Cardiac muscle cell (in vitro differentiated cells and primary cell): ENCODE data around the gene CACNG6. TPM values are rescaled to one million over a fixed set of nuclear protein-coding genes. Genes with fewer than 3 reads are reported as not detected.
"Not testable (repeated sequence)": the region's sequence is repeated elsewhere in the genome, so short reads cannot be mapped to it uniquely, and the experiment has no call there.

Experiments used
- DNase-seq, 2 donors: peaks; one replicate each; pipeline versions ENCODE4 v3.0.0 to v3.0.0-alpha.2; 2010 to 2017; ENCODE audit warnings: low read depth in 1 of 2, low spot score in 1 of 2
- H3K27ac ChIP-seq: fragments of 200-600 bp; sonication (generic); 2 replicates; pipeline ENCODE4 v1.5.1; 2016
- H3K27me3 ChIP-seq: fragments of 200-600 bp; sonication (generic); 2 replicates; pipeline ENCODE4 v1.6.0; 2016; ENCODE audit warnings: control low read depth
- H3K36me3 ChIP-seq: fragments of 200-600 bp; sonication (generic); 2 replicates; pipeline ENCODE4 v1.5.1; 2016; ENCODE audit warnings: control low read depth
- H3K4me1 ChIP-seq: fragments of 200-600 bp; sonication (generic); 2 replicates; pipeline ENCODE4 v1.8.1; 2017; ENCODE audit warnings: low read depth, mild to moderate bottlenecking, mixed run types
- H3K4me3 ChIP-seq: fragments of 200-600 bp; sonication (generic); 2 replicates; pipeline ENCODE4 v1.5.1; 2016; ENCODE audit warnings: mild to moderate bottlenecking
- H3K9me3 ChIP-seq: fragments of 200-600 bp; sonication (generic); 2 replicates; pipeline ENCODE4 v1.5.1; 2017; ENCODE audit warnings: low read depth, mild to moderate bottlenecking, control low read depth
- polyA plus RNA-seq: library from polyadenylated mRNA; unstranded; fragments of >200 nt; fragmentation: Nextera tagmentation; extraction: Ambion mirVana; gene quantifications from 2 replicates; pipeline ENCODE4 v1.2.1, GENCODE V29; 2016
- total RNA-seq: library from RNA; depleted of rRNA; stranded (reverse); fragments of >200 nt; gene quantifications from 2 replicates; pipeline ENCODE4 v1.2.3, GENCODE V29; 2016
- TF ChIP-seq, protein P1 (sequence below): IDR thresholded peaks from 2 replicates; pipeline ENCODE4 v1.5.1; 2012; ENCODE audit warnings: low read depth, mild to moderate bottlenecking, low read length

Gene CACNG6
- total and polyA plus RNA-seq, 2 experiments from 2014 or later = 30.6 to 73.1 TPM

DNA sequence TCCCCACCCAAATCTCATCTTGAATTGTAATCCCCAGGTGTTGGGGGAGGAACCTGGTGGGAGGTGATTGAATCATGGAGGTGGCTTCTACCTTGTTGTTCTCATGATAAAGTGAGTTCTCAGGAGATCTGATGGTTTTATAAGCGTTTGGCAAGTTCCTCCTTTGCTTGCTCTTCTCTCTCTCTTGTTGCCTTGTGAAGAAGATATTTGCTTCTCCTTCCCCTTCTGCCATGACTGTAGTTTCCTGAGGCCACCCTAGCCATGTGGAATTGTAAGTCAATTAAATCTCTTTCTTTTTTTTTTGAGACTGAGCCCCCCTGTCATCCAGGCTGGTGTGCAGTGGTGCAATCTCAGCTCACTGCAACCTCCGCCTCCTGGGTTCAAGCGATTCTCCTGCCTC lies 37.9 kb downstream of the CACNG6 start:
- TF ChIP-seq, protein P1, sequence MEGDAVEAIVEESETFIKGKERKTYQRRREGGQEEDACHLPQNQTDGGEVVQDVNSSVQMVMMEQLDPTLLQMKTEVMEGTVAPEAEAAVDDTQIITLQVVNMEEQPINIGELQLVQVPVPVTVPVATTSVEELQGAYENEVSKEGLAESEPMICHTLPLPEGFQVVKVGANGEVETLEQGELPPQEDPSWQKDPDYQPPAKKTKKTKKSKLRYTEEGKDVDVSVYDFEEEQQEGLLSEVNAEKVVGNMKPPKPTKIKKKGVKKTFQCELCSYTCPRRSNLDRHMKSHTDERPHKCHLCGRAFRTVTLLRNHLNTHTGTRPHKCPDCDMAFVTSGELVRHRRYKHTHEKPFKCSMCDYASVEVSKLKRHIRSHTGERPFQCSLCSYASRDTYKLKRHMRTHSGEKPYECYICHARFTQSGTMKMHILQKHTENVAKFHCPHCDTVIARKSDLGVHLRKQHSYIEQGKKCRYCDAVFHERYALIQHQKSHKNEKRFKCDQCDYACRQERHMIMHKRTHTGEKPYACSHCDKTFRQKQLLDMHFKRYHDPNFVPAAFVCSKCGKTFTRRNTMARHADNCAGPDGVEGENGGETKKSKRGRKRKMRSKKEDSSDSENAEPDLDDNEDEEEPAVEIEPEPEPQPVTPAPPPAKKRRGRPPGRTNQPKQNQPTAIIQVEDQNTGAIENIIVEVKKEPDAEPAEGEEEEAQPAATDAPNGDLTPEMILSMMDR = no peak
- no peak for DNase-seq
- Histone ChIP-seq H3K9me3 (no peaks in the 10 kb centered on the region), H3K36me3 (no peaks in the 10 kb centered on the region), H3K4me1 (no peaks in the 10 kb centered on the region), H3K4me3 (no peak overlapping the region), H3K27me3 (peaks cover 3% of the 10 kb centered on the region), H3K27ac (no peak overlapping the region)

DNA sequence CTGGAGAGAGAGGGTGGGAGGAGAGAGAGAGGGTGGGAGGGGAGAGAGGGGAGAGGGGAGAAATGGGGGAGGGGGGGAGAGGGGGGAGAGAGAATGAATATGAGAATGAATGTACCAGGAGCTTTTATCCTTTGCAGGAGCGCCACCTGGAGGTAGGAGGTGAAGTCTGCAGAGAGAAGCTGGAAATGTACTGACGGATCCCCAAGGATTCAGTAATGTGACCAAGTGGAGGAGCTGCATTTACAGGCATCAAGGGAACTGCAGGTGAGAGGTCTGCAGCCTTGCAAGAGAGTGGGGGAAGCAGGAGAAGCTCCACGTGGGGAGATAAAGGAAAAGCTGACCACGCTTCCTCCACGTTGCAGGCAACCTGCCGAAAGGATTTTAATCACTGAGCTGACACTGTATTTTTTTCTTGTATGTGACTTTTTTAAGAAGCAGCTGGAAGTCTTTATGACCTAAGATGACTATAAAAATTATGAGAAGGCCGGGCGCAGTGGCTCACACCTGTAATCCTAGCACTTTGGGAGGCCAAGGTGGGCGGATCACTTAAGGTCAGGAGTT lies 38.6 kb downstream of the CACNG6 start:
- H3K27ac ChIP-seq = no peak overlapping the region
- no peaks in the 10 kb centered on the region for H3K9me3 ChIP-seq
- no peak overlapping the region for H3K4me3 ChIP-seq
- no peaks in the 10 kb centered on the region for H3K36me3 ChIP-seq
- no peaks in the 10 kb centered on the region for H3K27me3 ChIP-seq
- no peaks in the 10 kb centered on the region for H3K4me1 ChIP-seq
- TF ChIP-seq, protein P1 = peak; percentile 68
- peak; percentile 66 to 79 for DNase-seq

DNA sequence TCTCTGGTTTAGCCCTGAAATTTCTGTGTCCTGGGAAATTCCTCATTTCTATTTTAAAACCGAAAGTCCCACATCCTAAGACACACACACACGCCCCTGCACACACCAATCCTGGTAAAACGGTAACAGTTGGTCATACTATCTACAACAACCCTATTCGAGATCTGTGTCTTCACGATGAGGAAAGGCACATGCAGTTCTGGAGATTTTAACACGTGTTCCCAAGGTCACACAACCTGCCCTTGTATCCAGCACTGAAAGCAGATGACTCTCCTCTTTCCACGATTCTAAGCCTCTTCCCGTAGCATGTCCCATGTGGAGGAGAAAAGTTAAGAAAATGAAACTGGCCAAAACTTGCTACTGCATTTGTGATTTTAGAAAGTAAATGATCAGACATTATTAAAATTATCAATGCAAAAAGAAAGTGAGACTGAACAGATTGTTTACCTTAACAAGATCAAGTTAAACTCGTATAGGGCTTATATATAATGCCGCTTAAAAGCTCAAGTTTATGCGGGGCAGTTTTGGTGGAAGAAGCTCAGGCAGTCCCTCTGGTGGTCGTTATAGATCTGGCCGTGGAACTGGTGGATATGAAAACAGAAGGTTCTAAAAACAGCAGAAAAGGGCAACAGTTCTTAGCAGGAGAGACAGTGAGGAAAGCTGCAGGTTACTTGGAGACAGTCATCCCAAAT lies 39.6 kb downstream of the CACNG6 start:
- Histone ChIP-seq H3K9me3 (no peaks in the 10 kb centered on the region), H3K27ac (no peak overlapping the region), H3K4me1 (no peaks in the 10 kb centered on the region), H3K36me3 (no peaks in the 10 kb centered on the region), H3K4me3 (no peak overlapping the region), H3K27me3 (no peaks in the 10 kb centered on the region)
- TF ChIP-seq, protein P1 = peak; percentile 60
- DNase-seq = peak; percentile 29 to 34

DNA sequence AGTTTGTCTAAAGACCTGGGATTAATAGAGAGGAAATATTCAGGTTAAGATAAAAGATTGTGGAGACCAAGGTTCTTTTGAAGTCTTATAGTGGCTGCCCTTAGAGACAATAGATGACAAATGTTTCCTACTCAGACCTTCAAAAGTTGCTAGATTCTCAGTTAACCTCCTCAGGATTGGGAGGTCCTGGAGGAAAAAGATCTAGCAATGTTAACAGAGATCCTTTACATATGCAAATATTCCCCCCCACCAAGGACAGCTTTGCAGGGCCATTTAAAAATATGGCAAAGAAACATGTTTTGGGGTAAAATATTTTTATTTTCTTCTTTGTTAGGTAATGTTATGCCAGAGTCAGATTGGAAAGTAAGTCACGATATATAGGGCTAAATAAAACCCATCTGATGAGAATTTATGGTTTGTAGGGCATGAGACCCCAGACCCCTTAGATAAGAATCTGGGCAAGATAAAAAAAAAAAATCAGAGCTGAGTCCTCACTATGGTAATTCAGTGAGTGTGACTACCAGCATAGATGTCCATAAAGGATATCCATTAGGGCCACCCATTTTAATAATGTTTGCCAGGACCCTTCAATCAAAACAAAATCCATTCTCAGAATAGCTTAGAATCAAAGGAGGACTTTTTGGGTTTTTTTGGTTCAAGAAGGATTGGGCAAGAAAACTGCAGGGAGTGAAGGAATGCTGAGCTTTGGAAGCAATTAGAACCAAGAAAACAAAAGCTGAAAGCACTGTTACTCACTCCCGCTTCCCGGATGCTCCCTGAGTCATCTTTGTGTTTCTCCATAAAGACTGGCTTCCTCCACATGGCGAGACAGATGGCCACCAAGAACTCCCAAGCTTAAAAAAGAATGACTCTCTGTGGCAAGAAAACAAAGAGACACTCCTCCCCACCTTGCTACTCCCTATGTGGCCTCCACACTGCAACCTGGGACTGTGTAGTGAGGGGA lies 44.1 kb downstream of the CACNG6 start:
- H3K36me3 ChIP-seq = no peaks in the 10 kb centered on the region
- H3K27me3 ChIP-seq = no peaks in the 10 kb centered on the region
- TF ChIP-seq, protein P1 = no peak
- H3K27ac ChIP-seq = no peak overlapping the region
- H3K9me3 ChIP-seq = no peaks in the 10 kb centered on the region
- H3K4me3 ChIP-seq = no peak overlapping the region
- DNase-seq = peak in 1 of 2 donors; percentile 91
- no peaks in the 10 kb centered on the region for H3K4me1 ChIP-seq

DNA sequence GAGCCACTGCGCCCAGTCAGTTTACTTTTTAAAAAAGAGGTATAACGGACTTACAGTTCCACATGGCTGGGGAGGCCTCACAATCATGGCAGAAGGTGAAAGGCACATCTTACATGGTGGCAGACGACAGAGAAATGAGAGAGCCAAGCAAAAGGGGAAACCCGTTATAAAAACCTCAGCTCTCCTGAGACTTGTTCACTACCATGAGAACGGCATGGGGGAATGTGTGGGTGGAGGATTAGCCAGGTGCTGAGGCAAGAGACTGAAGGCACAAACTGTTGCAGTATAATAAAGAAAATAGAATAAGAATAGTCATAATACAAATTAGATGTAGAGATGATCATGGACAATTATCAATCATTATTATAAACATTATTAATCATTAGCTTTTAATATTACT lies 45.1 kb downstream of the CACNG6 start:
- H3K9me3 ChIP-seq, H3K36me3 ChIP-seq, H3K27ac ChIP-seq, H3K27me3 ChIP-seq, DNase-seq, H3K4me3 ChIP-seq, H3K4me1 ChIP-seq: not testable (repeated sequence)
